ENCODE data around the gene HES2. TPM values are rescaled to one million over a fixed set of nuclear protein-coding genes. Genes with fewer than 3 reads are reported as not detected.

HES2 gene
- total and polyA plus RNA-seq, 10 donors, result 0.02 to 1.3 (median 0.24) TPM; not detected in 6

DNA sequence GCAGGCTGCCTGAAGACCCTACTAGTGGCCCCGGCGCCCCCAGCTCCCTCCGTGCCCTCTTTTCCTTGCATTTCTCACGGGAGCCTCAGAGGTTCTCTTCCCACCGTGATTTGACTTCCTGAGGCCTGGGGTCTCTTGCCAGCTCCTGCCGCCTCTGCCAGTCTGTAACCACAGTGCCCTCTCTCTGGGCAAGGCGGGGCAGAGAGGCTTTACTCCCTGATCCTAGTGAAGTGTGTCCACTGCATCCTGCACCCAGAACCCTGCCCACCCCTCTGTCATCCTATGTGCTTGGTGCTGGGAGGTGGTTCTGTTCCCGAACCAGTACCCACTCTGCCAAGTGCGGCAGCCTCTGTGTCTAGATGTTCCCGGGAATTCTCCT lies 7.2 kb upstream of the HES2 start:
- Histone ChIP-seq H3K4me1 (peaks cover 11 to 31% (median 27%) of the 10 kb centered on the region in 6 donors), H3K27me3 (replicated peaks in 1 of 7) (peaks cover 4 to 92% (median 44%) of the 10 kb centered on the region in 7 donors), H3K27ac (no peak overlapping the region), H3K4me3 (no peak overlapping the region), H3K9me3 (no peaks in the 10 kb centered on the region), H3K36me3 (no peaks in the 10 kb centered on the region)
- TF ChIP-seq POLR2A (IDR thresholded peaks at IDR 0.05) (no peak), POLR2AphosphoS5 (IDR thresholded peaks at IDR 0.05) (no peak), CTCF (IDR thresholded peaks at IDR 0.05 in 8 of 11, conservative IDR thresholded peaks at IDR 0.05 in 3 of 11) (no peak)
- no peak for DNase-seq
- intact Hi-C loops (cut with DNase I; ENCODE audit: low total_unique reads), result no loop called here
- WGBS, 5 donors, result 76 to 85% (median 81%) methylated on average over 9 to 10 of the region's 10 CpGs

- H3K27me3 ChIP-seq (replicated peaks in 1 of 7), result peaks cover 4 to 97% (median 47%) of the 10 kb centered on the region in 7 donors
- no peaks in the 10 kb centered on the region for H3K9me3 ChIP-seq
- no peak overlapping the region for H3K27ac ChIP-seq
- intact Hi-C loops (cut with DNase I; ENCODE audit: low total_unique reads), result no loop called here
- DNase-seq, result no peak
- peaks cover 11 to 31% (median 27%) of the 10 kb centered on the region in 6 donors for H3K4me1 ChIP-seq
- TF ChIP-seq POLR2AphosphoS5 (IDR thresholded peaks at IDR 0.05) (no peak), CTCF (IDR thresholded peaks at IDR 0.05 in 8 of 11, conservative IDR thresholded peaks at IDR 0.05 in 3 of 11) (no peak), POLR2A (IDR thresholded peaks at IDR 0.05) (no peak)
- H3K4me3 ChIP-seq, result no peak overlapping the region
- no peaks in the 10 kb centered on the region for H3K36me3 ChIP-seq
- WGBS, 5 donors, result 73 to 92% (median 88%) methylated on average over 7 to 9 of the region's 9 CpGs
These were observed 6.7 kb upstream of the HES2 start for GRCh38 chr1:6426277-6426971.

DNA sequence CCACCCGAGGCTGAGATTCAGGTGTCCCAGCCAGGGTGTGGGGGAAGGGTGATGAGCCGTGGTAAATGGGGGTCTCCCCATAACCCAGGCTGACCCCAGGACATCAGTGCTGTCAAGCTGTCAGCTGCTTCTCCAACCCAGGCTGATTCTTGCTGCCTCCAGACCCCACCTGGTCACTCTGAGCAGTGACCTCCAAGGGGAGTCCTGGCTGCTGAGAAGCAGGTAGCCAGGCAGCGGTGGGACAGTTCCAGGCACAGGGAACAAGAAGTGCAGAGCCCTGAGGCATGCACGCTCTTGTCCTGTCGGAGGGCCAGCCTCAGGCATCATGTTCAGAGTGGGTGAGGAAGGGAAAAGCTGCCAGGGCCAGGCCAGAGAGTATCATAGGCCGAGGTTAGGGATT lies 5.9 kb upstream of the HES2 start:
- Histone ChIP-seq H3K4me3 (peak overlapping the region in 1 of 8 donors; percentile 70), H3K4me1 (peaks cover 12 to 37% (median 29%) of the 10 kb centered on the region in 6 donors), H3K27me3 (replicated peaks in 1 of 7) (peaks cover 6 to 100% (median 54%) of the 10 kb centered on the region in 7 donors), H3K27ac (no peak overlapping the region), H3K9me3 (no peaks in the 10 kb centered on the region), H3K36me3 (no peaks in the 10 kb centered on the region)
- no peak for DNase-seq
- intact Hi-C loops (cut with DNase I; ENCODE audit: low total_unique reads), result no loop called here
- no peak for TF ChIP-seq POLR2AphosphoS5 (IDR thresholded peaks at IDR 0.05)
- TF ChIP-seq CTCF (IDR thresholded peaks at IDR 0.05 in 8 of 11, conservative IDR thresholded peaks at IDR 0.05 in 3 of 11), result no peak
- no peak for TF ChIP-seq POLR2A (IDR thresholded peaks at IDR 0.05)
- 77 to 89% (median 83%) methylated on average over 5 to 6 of the region's 6 CpGs for WGBS, 5 donors

Data from spleen (tissue), 11 donors.